HepG2 (cell line): ENCODE measurements around the gene AMER3. TPM values are rescaled to one million over a fixed set of nuclear protein-coding genes. Genes with fewer than 3 reads are reported as not detected.

Experiments used
- ATAC-seq: fragments of 200-7000 bp; cut with Tn5 transposase; 3 replicates; pipeline ENCODE4 v1.9.1; 2020; ENCODE audit warnings: mild to moderate bottlenecking, moderate library complexity
- BruUV-seq: library from RNA; stranded (reverse); fragments of 400-500 nt; replicated peaks from 2 replicates; lab custom pipeline; 2021; lab: Mats Ljungman, UMichigan
- CTCF ChIA-PET: fragments of 300-600 bp; formaldehyde crosslinking; extraction: SDS; loops from one replicate; lab custom pipeline; 2021; ENCODE audit warnings: low total read pairs, inconsistent platforms, low intra/inter-chr PET ratio; lab: Yijun Ruan, JAX
- POLR2A ChIA-PET: fragments of 350-600 bp; sonication (Branson Sonifier 250); formaldehyde crosslinking; loops from one replicate; lab custom pipeline; 2020; ENCODE audit warnings: antibody characterized with exemption, inconsistent platforms; lab: Yijun Ruan, JAX
- DNase-seq: peaks from one replicate; pipeline ENCODE4 v3.0.0-alpha.2; 2015; ENCODE audit warnings: low spot score
- FAIRE-seq: peaks from 3 replicates; lab custom pipeline; 2011; peaks lifted over from hg19 to GRCh38; lab: Jason Lieb, UNC
- H2AFZ ChIP-seq: one replicate; pipeline ENCODE4 v1.6.1; 2011; ENCODE audit warnings: low read length, inconsistent platforms
- H3K27ac ChIP-seq: fragments of 300-600 bp; 3 replicates; pipeline ENCODE4 v1.8.0; 2011; ENCODE audit warnings: mixed run types, mild to moderate bottlenecking, mixed read lengths, low read length, inconsistent platforms; ENCODE audit not compliant: insufficient read depth; ENCODE audit errors: extremely low read length
- H3K27me3 ChIP-seq, 2 experiments: fragments of 200-600 bp in 1 of 2; 2 replicates in 1 of 2; 3 replicates in 1 of 2; pipeline versions ENCODE4 v1.6.0 to v1.8.0; 2011; ENCODE audit warnings: low read length in 2 of 2, mild to moderate bottlenecking in 2 of 2, moderate library complexity in 2 of 2, inconsistent platforms in 1 of 2; ENCODE audit not compliant: insufficient read depth in 2 of 2, control insufficient read depth in 1 of 2
- H3K36me3 ChIP-seq, 2 experiments: fragments of 200-600 bp in 1 of 2; replicated peaks in 1 of 2; 2 replicates in 1 of 2; 3 replicates in 1 of 2; pipeline versions ENCODE4 v1.5.1 to v1.8.0; 2011; ENCODE audit warnings: low read length in 2 of 2, inconsistent platforms in 1 of 2; ENCODE audit not compliant: insufficient read depth in 2 of 2, control insufficient read depth in 1 of 2
- H3K4me1 ChIP-seq: 2 replicates; pipeline ENCODE4 v1.5.1; 2012; ENCODE audit warnings: low read length, inconsistent platforms; ENCODE audit not compliant: insufficient read depth
- H3K4me2 ChIP-seq: 2 replicates; pipeline ENCODE4 v1.6.0; 2011; ENCODE audit warnings: low read depth, low read length, inconsistent platforms
- H3K4me3 ChIP-seq, 3 experiments: fragments of 200-600 bp in 1 of 3; sonication (generic), shearing (Covaris generic) in 1 of 3; replicated peaks in 1 of 3; 2 replicates each; pipeline ENCODE4 v1.5.1; 2011 to 2016; ENCODE audit warnings: low read length in 3 of 3, inconsistent platforms in 2 of 3, low read depth in 2 of 3, mild to moderate bottlenecking in 2 of 3, control low read depth in 1 of 3, mixed read lengths in 1 of 3; ENCODE audit not compliant: insufficient read depth in 1 of 3
- H3K79me2 ChIP-seq: one replicate; pipeline ENCODE4 v1.6.1; 2011; ENCODE audit warnings: low read length, inconsistent platforms; ENCODE audit not compliant: insufficient read depth
- H3K9ac ChIP-seq: 2 replicates; pipeline ENCODE4 v1.6.0; 2011; ENCODE audit warnings: mild to moderate bottlenecking, low read depth, low read length, inconsistent platforms; ENCODE audit not compliant: insufficient read depth
- H3K9me3 ChIP-seq: 2 replicates; pipeline ENCODE4 v1.5.1; 2012; ENCODE audit warnings: mild to moderate bottlenecking, low read length
- H4K20me1 ChIP-seq: 2 replicates; pipeline ENCODE4 v1.6.0; 2011; ENCODE audit warnings: inconsistent platforms, mild to moderate bottlenecking, low read length, moderate library complexity; ENCODE audit not compliant: insufficient read depth
- GABPB1 ChIP-seq: IDR thresholded peaks from 2 replicates; pipeline ENCODE4 v1.6.1; 2016; ENCODE audit warnings: mild to moderate bottlenecking, missing genetic modification reagents, moderate library complexity, missing compliant biosample characterization
- JUND ChIP-seq: sonication (generic); formaldehyde crosslinking; IDR thresholded peaks from 2 replicates; pipeline ENCODE4 v1.8.0; 2022; ENCODE audit warnings: mild to moderate bottlenecking, missing genetic modification reagents
- MAFK ChIP-seq, 2 experiments: IDR thresholded peaks in 1 of 2; conservative IDR thresholded peaks in 1 of 2; 2 replicates each; pipeline ENCODE4 v1.6.1; 2011; ENCODE audit warnings: improper control_type of control experiment in 2 of 2, low read length in 2 of 2
- MTA1 ChIP-seq: sonication (generic); formaldehyde crosslinking; IDR thresholded peaks from 2 replicates; pipeline ENCODE4 v1.4.0; 2020; ENCODE audit warnings: missing genetic modification reagents, mild to moderate bottlenecking, borderline replicate concordance
- STAT6 ChIP-seq: sonication (generic); formaldehyde crosslinking; IDR thresholded peaks from 2 replicates; pipeline ENCODE4 v1.4.0; 2020; ENCODE audit warnings: missing genetic modification reagents, mild to moderate bottlenecking, borderline replicate concordance
- TAF1 ChIP-seq: sonication (generic); formaldehyde crosslinking; IDR thresholded peaks from 2 replicates; pipeline ENCODE4 v1.4.0; 2020; ENCODE audit warnings: missing genetic modification reagents
- THAP8 ChIP-seq: sonication (generic); formaldehyde crosslinking; IDR thresholded peaks from 2 replicates; pipeline ENCODE4 v1.5.1; 2020; ENCODE audit warnings: missing genetic modification reagents, mild to moderate bottlenecking, borderline replicate concordance
- ZBTB14 ChIP-seq: sonication (generic); formaldehyde crosslinking; IDR thresholded peaks from 2 replicates; pipeline ENCODE4 v1.4.0; 2020; ENCODE audit warnings: missing genetic modification reagents
- ZBTB37 ChIP-seq: sonication (generic); formaldehyde crosslinking; IDR thresholded peaks from 2 replicates; pipeline ENCODE4 v1.4.0; 2020; ENCODE audit warnings: mild to moderate bottlenecking, missing genetic modification reagents
- ZFP82 ChIP-seq: sonication (generic); formaldehyde crosslinking; IDR thresholded peaks from 2 replicates; pipeline ENCODE4 v1.5.1; 2020; ENCODE audit warnings: mild to moderate bottlenecking, missing genetic modification reagents, borderline replicate concordance
- ZNF788 ChIP-seq: sonication (generic); formaldehyde crosslinking; IDR thresholded peaks from 2 replicates; pipeline ENCODE4 v1.5.0; 2020; ENCODE audit warnings: mild to moderate bottlenecking, missing genetic modification reagents, borderline replicate concordance
- WGBS: methylation state at CpG from one replicate; pipeline ENCODE4 v1.1.6; 2017; ENCODE audit warnings: low lambda C conversion rate; 5-methylcytosine and 5-hydroxymethylcytosine counted together
- in situ Hi-C: cut with HindIII; loops from 2 replicates; pipeline ENCODE4 v1.10.0; 2017; ENCODE audit warnings: low pct_unique_long_range_greater_than_20kb; ENCODE audit not compliant: extremely low pct_ligation_motif_present
- intact Hi-C: fragments of 100-400 bp; cut with micrococcal nuclease; formaldehyde crosslinking; loops from one replicate; pipeline ENCODE4 v1.10.0; 2022; ENCODE audit not compliant: unreplicated experiment
- polyA plus RNA-seq, 8 experiments: library from polyadenylated mRNA; depleted of rRNA in 3 of 8; stranded (reverse) in 7 of 8; unstranded in 1 of 8; fragments of >200 nt; fragmentation: Illumina TruSeq in 4 of 8; extraction: Trizol in 4 of 8; gene quantifications; 2 replicates each; pipeline versions ENCODE4 v1.2.1 to v1.2.3, GENCODE V29; 2011 to 2016; ENCODE audit warnings: low read depth in 4 of 8, missing spikeins in 1 of 8, mixed read lengths in 1 of 8; ENCODE audit not compliant: insufficient read depth in 1 of 8
- total RNA-seq, 5 experiments: library from RNA; depleted of rRNA; stranded (reverse); fragments of >200 nt; fragmentation: Illumina TruSeq; extraction: Trizol; gene quantifications; 2 replicates each; pipeline ENCODE4 v1.2.3, GENCODE V29; 2016; ENCODE audit warnings: low read depth in 1 of 5

Gene AMER3
- total and polyA plus RNA-seq, 2 of the 13 experiments (the other 11 are each of a cell fraction or from before 2014, with no cell fraction given): not detected

- Histone ChIP-seq H3K9ac (no peak overlapping the region), H3K79me2 (no peaks in the 10 kb centered on the region), H3K36me3 (no peaks in the 10 kb centered on the region), H2AFZ (no peak overlapping the region), H3K9me3 (no peaks in the 10 kb centered on the region), H4K20me1 (no peaks in the 10 kb centered on the region), H3K4me1 (no peaks in the 10 kb centered on the region), H3K4me3 (no peak overlapping the region), H3K27me3 (peaks cover 4 to 28% of the 10 kb centered on the region in 2 experiments; a peak in 4 of 5 replicates), H3K27ac (no peak overlapping the region), H3K4me2 (no peak overlapping the region)
- ATAC-seq (no peak), FAIRE-seq (no peak), DNase-seq (no peak)
- CTCF ChIA-PET: no interaction called here
- no TSS peak for BruUV-seq
- in situ Hi-C loops: no loop called here
- 2% methylated on average over 5 of the region's 5 CpGs for WGBS
- intact Hi-C loops: no loop called here
- TF ChIP-seq ZFP82 (CRISPR knock-in tag) (no peak), MTA1 (CRISPR knock-in tag) (no peak), GABPB1 (no peak), TAF1 (CRISPR knock-in tag) (no peak), ZBTB14 (no peak), STAT6 (CRISPR knock-in tag) (no peak), MAFK (conservative IDR thresholded peaks at IDR 0.05 in 1 of 2, IDR thresholded peaks at IDR 0.05 in 1 of 2; ENCODE audit: low read length in 2 of 2) (no peak), THAP8 (CRISPR knock-in tag) (no peak), ZBTB37 (no peak), ZNF788 (CRISPR knock-in tag) (no peak), JUND (CRISPR knock-in tag) (no peak)
- POLR2A ChIA-PET: no interaction called here
Observed at GRCh38 chr2:130813722-130814121, 58.4 kb downstream of the AMER3 start.
